ENCODE data around the gene RAB11FIP3. TPM values are rescaled to one million over a fixed set of nuclear protein-coding genes. Genes with fewer than 3 reads are reported as not detected.

RAB11FIP3 gene
- total and polyA plus RNA-seq, 9 of the 15 experiments (the other 6 are each of a cell fraction or from before 2014, with no cell fraction given) = 0.46 to 13.1 (median 4.3) TPM

GRCh38 chr16:528111-529011 is 102.9 kb downstream of the RAB11FIP3 start (continued):
- TF ChIP-seq NR2C2 (CRISPR knock-in tag; IDR thresholded peaks at IDR 0.05) = peak; percentile 38; the same call in 1 of the 2 replicates
- no peak for TF ChIP-seq NR2C2 (tag; IDR thresholded peaks at IDR 0.05)
- no peak for TF ChIP-seq ZNF507 (tag; conservative IDR thresholded peaks at IDR 0.05)
- TF ChIP-seq ZBTB1 (CRISPR knock-in tag; IDR thresholded peaks at IDR 0.05; ENCODE audit: borderline replicate concordance, low read depth) = peak; percentile 49; the same call in 1 of the 2 replicates
- 0 out of 4 replicates have a peak, but pooled peaks of 1 of the 2 experiments have one; percentile 12 for TF ChIP-seq TEAD1 (CRISPR knock-in tag; IDR thresholded peaks at IDR 0.05)
- TF ChIP-seq SRF (CRISPR knock-in tag; IDR thresholded peaks at IDR 0.05) = no peak
- TF ChIP-seq TCFL5 (CRISPR knock-in tag; conservative IDR thresholded peaks at IDR 0.05) = no peak
- TF ChIP-seq HMGN3 (IDR thresholded peaks at IDR 0.05; ENCODE audit: borderline replicate concordance, extremely low read depth, insufficient read length, low read depth, low read length) = no peak
- no peak for TF ChIP-seq BDP1 (IDR thresholded peaks at IDR 0.05; ENCODE audit: insufficient read depth, insufficient read length)
- TF ChIP-seq UBTF (IDR thresholded peaks at IDR 0.05; ENCODE audit: borderline replicate concordance in 1 of 2, low read depth in 2 of 2, low read length in 2 of 2) = 0 out of 4 replicates have a peak, but pooled peaks of 1 of the 2 experiments have one; percentile 25
- TF ChIP-seq, protein P1, sequence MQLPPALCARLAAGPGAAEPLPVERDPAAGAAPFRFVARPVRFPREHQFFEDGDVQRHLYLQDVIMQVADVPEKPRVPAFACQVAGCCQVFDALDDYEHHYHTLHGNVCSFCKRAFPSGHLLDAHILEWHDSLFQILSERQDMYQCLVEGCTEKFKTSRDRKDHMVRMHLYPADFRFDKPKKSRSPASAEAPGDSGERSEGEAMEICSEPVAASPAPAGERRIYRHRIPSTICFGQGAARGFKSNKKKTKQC (CRISPR knock-in tag; IDR thresholded peaks at IDR 0.05) = 0 out of 2 replicates have a peak, but pooled peaks have one; percentile 63
- TF ChIP-seq, protein P2, sequence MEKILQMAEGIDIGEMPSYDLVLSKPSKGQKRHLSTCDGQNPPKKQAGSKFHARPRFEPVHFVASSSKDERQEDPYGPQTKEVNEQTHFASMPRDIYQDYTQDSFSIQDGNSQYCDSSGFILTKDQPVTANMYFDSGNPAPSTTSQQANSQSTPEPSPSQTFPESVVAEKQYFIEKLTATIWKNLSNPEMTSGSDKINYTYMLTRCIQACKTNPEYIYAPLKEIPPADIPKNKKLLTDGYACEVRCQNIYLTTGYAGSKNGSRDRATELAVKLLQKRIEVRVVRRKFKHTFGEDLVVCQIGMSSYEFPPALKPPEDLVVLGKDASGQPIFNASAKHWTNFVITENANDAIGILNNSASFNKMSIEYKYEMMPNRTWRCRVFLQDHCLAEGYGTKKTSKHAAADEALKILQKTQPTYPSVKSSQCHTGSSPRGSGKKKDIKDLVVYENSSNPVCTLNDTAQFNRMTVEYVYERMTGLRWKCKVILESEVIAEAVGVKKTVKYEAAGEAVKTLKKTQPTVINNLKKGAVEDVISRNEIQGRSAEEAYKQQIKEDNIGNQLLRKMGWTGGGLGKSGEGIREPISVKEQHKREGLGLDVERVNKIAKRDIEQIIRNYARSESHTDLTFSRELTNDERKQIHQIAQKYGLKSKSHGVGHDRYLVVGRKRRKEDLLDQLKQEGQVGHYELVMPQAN (IDR thresholded peaks at IDR 0.05; ENCODE audit: borderline replicate concordance) = peak; percentile 63; the same call in 1 of the 2 replicates
- TF ChIP-seq HNRNPL (IDR thresholded peaks at IDR 0.05; ENCODE audit: low read depth, low read length) = peak; percentile 37; the same call in 1 of the 2 replicates
- TF ChIP-seq RB1 (IDR thresholded peaks at IDR 0.05; ENCODE audit: low read depth) = peak; percentile 13; the same call in 1 of the 2 replicates
- no peak for TF ChIP-seq ZNF124 (CRISPR knock-in tag; IDR thresholded peaks at IDR 0.05)
- TF ChIP-seq, protein P3, sequence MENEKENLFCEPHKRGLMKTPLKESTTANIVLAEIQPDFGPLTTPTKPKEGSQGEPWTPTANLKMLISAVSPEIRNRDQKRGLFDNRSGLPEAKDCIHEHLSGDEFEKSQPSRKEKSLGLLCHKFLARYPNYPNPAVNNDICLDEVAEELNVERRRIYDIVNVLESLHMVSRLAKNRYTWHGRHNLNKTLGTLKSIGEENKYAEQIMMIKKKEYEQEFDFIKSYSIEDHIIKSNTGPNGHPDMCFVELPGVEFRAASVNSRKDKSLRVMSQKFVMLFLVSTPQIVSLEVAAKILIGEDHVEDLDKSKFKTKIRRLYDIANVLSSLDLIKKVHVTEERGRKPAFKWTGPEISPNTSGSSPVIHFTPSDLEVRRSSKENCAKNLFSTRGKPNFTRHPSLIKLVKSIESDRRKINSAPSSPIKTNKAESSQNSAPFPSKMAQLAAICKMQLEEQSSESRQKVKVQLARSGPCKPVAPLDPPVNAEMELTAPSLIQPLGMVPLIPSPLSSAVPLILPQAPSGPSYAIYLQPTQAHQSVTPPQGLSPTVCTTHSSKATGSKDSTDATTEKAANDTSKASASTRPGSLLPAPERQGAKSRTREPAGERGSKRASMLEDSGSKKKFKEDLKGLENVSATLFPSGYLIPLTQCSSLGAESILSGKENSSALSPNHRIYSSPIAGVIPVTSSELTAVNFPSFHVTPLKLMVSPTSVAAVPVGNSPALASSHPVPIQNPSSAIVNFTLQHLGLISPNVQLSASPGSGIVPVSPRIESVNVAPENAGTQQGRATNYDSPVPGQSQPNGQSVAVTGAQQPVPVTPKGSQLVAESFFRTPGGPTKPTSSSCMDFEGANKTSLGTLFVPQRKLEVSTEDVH (IDR thresholded peaks at IDR 0.05; ENCODE audit: low read depth, partially characterized antibody) = no peak
- peak; percentile 69 for TF ChIP-seq TAF1 (IDR thresholded peaks at IDR 0.05; ENCODE audit: control insufficient read depth, extremely low read depth, insufficient read depth, low read length, severe bottlenecking)

Data from K562 (cell line).